Tibial artery (tissue), 4 donors: Measurements from ENCODE around the gene ANKRD16.

Experiments
- DNase-seq, 2 donors: peaks; one replicate each; pipeline ENCODE4 v3.0.0-alpha.2; 2019
- H3K27ac ChIP-seq, 2 donors: fragments of 200-600 bp; sonication (generic) in 1 of 2; 1 replicate in 1 of 2; 2 replicates in 1 of 2; pipeline ENCODE4 v1.5.1; 2018 to 2019; ENCODE audit warnings: mild to moderate bottlenecking in 1 of 2
- H3K27me3 ChIP-seq, 2 donors: fragments of 200-600 bp; sonication (generic) in 1 of 2; one replicate each; pipeline versions ENCODE4 v1.5.1 to v1.6.0; 2016 to 2019
- H3K36me3 ChIP-seq, 3 donors: fragments of 200-600 bp; sonication (generic) in 2 of 3; one replicate each; pipeline ENCODE4 v1.5.1; 2016 to 2019; ENCODE audit warnings: mild to moderate bottlenecking in 2 of 3
- H3K4me1 ChIP-seq, 4 donors: fragments of 200-600 bp; sonication (generic) in 2 of 4; 1 replicate in 3 of 4; 2 replicates in 1 of 4; pipeline ENCODE4 v1.5.1; 2016 to 2019
- H3K4me3 ChIP-seq, 2 donors: fragments of 200-600 bp; sonication (generic) in 1 of 2; 1 replicate in 1 of 2; 2 replicates in 1 of 2; pipeline ENCODE4 v1.5.1; 2018 to 2019; ENCODE audit warnings: mild to moderate bottlenecking in 2 of 2
- H3K9me3 ChIP-seq, 3 donors: fragments of 200-600 bp; sonication (generic) in 1 of 3; one replicate each; pipeline ENCODE4 v1.5.1; 2016 to 2019
- CTCF ChIP-seq, 2 experiments: fragments of 200-600 bp in 1 of 2; fragments of 450-650 bp in 1 of 2; IDR thresholded peaks; one replicate each; pipeline ENCODE4 v1.5.1; 2017 to 2019; ENCODE audit warnings: antibody characterized with exemption in 2 of 2, mild to moderate bottlenecking in 1 of 2, moderate library complexity in 1 of 2
- intact Hi-C: fragments of 100-400 bp; cut with DNase I; formaldehyde crosslinking; loops from one replicate; pipeline ENCODE4 v1.15.0; 2023; ENCODE audit warnings: low total_unique reads

ANKRD16 gene

GRCh38 chr10:5888843-5889623 lies 660 bp downstream of the ANKRD16 start:
- H3K36me3 ChIP-seq = peaks cover 0 to 30% (median 20%) of the 10 kb centered on the region in 3 donors
- TF ChIP-seq CTCF (IDR thresholded peaks at IDR 0.05) = no peak
- H3K27ac ChIP-seq = peak overlapping the region; percentile 82 to 85
- peak overlapping the region; percentile 79 to 98 for H3K4me3 ChIP-seq
- DNase-seq = peak in 1 of 2 donors; percentile 72
- no peaks in the 10 kb centered on the region for H3K27me3 ChIP-seq
- intact Hi-C loops = no loop called here
- peaks cover 0 to 43% (median 30%) of the 10 kb centered on the region in 4 donors for H3K4me1 ChIP-seq
- no peaks in the 10 kb centered on the region for H3K9me3 ChIP-seq

GRCh38 chr10:5888351-5888750 lies 1.3 kb downstream of the ANKRD16 start:
- peak overlapping the region; percentile 82 to 85 for H3K27ac ChIP-seq

GRCh38 chr10:5887641-5888040 lies 2.1 kb downstream of the ANKRD16 start:
- DNase-seq = peak in 1 of 2 donors; percentile 48
- H3K4me3 ChIP-seq = no peak overlapping the region
- no peak overlapping the region for H3K27ac ChIP-seq
- TF ChIP-seq CTCF (IDR thresholded peaks at IDR 0.05) = no peak
- intact Hi-C loops = no loop called here
- peaks cover 10 to 44% (median 30%) of the 10 kb centered on the region in 3 donors for H3K36me3 ChIP-seq
- peaks cover 0 to 40% (median 30%) of the 10 kb centered on the region in 4 donors for H3K4me1 ChIP-seq
- H3K27me3 ChIP-seq = no peaks in the 10 kb centered on the region
- no peaks in the 10 kb centered on the region for H3K9me3 ChIP-seq

More at GRCh38 chr10:5888351-5888750, 1.3 kb downstream of the ANKRD16 start:
- intact Hi-C loops = no loop called here
- Histone ChIP-seq H3K9me3 (no peaks in the 10 kb centered on the region), H3K4me1 (peaks cover 0 to 43% (median 30%) of the 10 kb centered on the region in 4 donors), H3K4me3 (peak overlapping the region; percentile 79 to 98), H3K27me3 (no peaks in the 10 kb centered on the region), H3K36me3 (peaks cover 3 to 37% (median 23%) of the 10 kb centered on the region in 3 donors)
- peak in 1 of 2 donors; percentile 4 for DNase-seq
- no peak for TF ChIP-seq CTCF (IDR thresholded peaks at IDR 0.05)

GRCh38 chr10:5887029-5887428 lies 2.7 kb downstream of the ANKRD16 start:
- no peaks in the 10 kb centered on the region for H3K9me3 ChIP-seq
- no peak overlapping the region for H3K4me3 ChIP-seq
- DNase-seq = no peak
- H3K27ac ChIP-seq = no peak overlapping the region
- H3K27me3 ChIP-seq = no peaks in the 10 kb centered on the region
- intact Hi-C loops = no loop called here
- peaks cover 0 to 34% (median 27%) of the 10 kb centered on the region in 4 donors for H3K4me1 ChIP-seq
- no peak for TF ChIP-seq CTCF (IDR thresholded peaks at IDR 0.05)
- peaks cover 14 to 50% (median 36%) of the 10 kb centered on the region in 3 donors for H3K36me3 ChIP-seq

GRCh38 chr10:5885619-5886018 lies 4.1 kb downstream of the ANKRD16 start:
- no peaks in the 10 kb centered on the region for H3K27me3 ChIP-seq
- DNase-seq = no peak
- intact Hi-C loops = no loop called here
- peaks cover 14 to 58% (median 40%) of the 10 kb centered on the region in 3 donors for H3K36me3 ChIP-seq
- peaks cover 0 to 21% (median 17%) of the 10 kb centered on the region in 4 donors for H3K4me1 ChIP-seq
- no peaks in the 10 kb centered on the region for H3K9me3 ChIP-seq
- TF ChIP-seq CTCF (IDR thresholded peaks at IDR 0.05) = no peak
- no peak overlapping the region for H3K4me3 ChIP-seq
- no peak overlapping the region for H3K27ac ChIP-seq
